Stimulated activated CD4-positive, alpha-beta T cell treated with anti-CD3 and anti-CD28 coated beads, Interleukin-2, amount 100 ng/mL, for 4 hours (primary cell): ENCODE results near the gene SART1.
A peak's percentile ranks its signal among the peaks of the same experiment; 100 is the strongest.

Experiments
- DNase-seq: peaks from one replicate; pipeline ENCODE4 v3.0.0-alpha.2; 2020; ENCODE audit warnings: low read depth

Gene SART1

DNA sequence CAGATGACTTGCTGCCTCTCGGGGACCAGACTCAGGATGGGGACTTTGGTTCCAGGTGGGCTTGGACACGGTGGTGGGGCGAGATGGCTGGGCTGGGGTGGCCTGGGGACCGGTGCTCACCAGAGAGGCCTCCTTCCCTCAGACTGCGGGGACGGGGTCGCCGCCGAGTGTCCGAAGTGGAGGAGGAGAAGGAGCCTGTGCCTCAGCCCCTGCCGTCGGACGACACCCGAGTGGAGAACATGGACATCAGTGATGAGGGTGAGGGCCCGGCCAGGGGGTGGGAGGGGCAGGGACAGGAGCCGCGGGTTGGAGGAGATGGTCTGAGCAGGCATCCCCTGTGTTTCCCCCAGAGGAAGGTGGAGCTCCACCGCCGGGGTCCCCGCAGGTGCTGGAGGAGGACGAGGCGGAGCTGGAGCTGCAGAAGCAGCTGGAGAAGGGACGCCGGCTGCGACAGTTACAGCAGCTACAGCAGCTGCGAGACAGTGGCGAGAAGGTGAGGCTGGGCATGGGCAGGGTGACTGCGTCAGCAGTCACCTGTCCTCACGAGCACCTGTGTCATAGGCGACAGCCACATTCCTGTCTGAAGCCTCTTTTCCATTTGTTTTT lies 5.9 kb downstream of the SART1 start:
- DNase-seq: no peak

DNA sequence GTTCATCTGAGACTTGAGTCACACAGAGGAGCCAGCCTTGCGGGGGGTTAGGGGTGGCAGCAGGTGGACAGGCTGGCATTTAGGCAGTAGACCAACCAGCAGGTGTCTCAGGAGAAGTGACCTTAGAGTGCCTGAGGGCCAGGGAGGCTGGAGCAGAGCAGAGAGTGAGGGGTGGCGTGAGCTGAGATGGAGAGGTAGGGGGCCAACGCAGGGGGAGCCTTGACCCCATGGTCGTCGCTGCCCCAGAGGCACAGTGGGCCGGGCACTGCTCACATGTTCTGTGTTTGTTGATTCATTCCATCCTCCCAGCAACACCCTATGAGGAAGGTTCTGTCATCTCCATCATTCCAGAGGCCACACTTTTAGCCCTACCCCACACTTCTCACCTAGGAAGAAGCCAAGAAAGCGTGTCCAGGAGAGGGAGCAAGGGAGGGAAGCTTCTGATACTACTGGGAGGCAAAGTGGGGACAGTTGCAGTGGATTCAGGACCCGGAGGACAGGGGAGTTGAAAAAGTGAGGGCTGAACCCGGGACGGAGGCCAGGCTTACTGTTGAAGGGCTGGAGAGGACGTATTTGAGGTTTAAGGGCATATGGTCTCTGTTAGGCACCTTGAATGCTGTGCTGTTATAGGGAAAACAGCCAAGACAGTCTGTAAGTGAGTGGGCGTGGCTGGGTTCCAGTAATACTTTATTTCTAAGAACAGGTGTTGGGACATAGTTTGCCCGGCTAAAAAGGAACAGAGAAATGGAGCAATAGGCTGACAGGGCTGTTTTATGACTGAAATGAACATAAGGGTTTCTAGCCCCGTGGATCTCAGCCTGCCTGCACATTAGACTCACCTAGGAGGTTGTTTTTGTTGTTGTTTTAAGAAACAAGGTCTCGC lies 7.3 kb downstream of the SART1 start:
- no peak for DNase-seq

DNA sequence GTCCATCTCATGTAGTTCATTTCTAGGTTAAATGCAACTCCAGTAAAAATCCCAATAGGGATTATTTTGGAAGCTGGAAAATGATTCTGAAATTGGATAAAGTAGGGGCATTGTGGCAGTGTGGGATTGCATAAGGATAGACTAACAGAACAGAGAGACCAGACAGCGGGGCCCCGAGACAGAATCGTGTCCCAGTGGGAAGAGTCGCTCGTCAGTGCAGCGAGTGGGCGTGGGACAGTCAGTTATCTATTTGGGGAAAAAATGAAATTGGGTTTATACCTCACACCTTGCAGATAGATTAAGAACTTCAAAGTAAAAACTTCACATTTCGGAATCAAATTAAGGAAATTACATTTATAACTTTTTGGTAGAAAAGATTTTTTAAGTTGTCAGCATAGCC lies 10.6 kb downstream of the SART1 start:
- no peak for DNase-seq

DNA sequence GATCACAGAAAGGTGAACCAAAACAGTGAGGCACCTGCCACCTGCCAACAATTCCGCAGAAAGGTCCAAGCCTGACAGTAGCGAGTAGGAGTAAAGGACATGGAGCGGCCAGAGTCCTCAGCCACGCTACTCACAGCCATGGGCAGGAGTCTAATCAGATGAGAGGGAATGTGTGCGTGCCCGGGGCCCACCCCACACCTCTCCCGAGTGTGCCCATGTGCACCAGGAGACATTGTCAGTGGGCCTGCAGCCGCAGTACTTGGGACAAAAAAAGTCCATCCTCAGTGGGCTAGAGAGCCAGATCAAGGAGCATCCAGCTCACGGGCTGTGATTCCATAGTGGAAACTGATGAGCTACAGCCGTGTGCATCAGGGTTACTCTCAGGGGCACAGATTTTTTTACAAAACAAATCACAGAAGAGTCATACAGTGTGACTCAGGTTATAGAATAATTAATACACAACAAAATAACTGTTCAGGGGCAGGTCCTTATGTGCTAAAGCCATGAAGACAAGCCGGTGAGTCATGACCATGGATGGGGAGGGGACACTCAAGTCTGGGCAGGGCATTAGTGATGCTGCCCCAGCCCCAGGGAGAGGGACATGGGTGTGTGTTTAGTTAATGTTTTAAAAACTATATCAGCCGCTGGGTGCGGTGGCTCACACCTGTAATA lies 12.0 kb downstream of the SART1 start:
- no peak for DNase-seq

DNA sequence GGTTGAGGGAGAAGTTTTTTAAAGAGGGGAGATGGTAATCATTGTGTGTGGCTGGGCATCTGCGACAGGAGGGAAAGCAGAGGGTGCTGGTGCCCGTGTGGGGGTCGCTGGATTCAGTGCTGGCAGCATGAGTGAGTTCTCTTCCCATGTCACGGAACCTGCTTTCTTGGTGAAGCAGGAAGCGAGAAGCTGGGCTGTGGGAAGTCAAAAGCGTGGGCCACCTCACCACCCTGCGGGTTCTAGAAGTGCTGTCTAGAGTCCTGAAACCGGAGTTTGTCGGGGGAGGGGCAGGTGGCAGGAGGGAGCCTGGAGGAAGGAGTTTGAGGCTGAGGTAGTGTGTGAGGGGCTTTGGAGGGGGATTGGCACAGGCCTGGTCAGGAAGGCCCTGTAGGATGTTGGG lies 14.2 kb downstream of the SART1 start:
- DNase-seq: no peak

DNA sequence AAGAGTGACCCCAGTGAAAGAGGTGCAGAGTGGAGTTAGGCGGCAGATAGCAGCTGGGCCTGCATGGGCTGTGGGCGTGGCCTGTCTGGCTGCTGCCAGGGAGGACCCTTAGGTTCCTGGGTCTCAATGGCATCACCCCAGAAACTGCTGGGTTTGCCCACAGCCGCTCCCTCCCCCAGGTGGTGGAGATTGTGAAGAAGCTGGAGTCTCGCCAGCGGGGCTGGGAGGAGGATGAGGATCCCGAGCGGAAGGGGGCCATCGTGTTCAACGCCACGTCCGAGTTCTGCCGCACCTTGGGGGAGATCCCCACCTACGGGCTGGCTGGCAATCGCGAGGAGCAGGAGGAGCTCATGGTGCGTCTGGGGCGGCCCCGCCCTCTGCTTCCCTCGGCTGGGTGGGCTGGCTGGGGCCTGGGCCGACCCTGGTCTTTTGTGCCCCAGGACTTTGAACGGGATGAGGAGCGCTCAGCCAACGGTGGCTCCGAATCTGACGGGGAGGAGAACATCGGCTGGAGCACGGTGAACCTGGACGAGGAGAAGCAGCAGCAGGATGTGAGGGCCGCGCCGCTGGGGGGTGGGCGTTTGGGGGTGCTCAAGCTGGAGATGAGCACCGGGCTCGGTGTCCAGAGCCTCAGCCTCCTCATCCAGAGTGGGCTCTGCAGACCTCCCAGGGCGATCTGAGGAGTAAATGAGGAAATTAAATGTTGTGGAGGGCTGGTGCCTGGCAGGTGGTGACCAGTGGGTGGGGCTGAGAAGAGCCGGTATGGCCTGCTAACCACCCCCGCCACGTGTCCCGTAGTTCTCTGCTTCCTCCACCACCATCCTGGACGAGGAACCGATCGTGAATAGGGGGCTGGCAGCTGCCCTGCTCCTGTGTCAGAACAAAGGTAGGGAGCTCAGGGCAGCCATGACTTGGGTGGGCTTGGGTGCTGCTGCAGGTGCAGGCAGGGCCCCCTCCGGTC lies 15.0 kb downstream of the SART1 start:
- no peak for DNase-seq

DNA sequence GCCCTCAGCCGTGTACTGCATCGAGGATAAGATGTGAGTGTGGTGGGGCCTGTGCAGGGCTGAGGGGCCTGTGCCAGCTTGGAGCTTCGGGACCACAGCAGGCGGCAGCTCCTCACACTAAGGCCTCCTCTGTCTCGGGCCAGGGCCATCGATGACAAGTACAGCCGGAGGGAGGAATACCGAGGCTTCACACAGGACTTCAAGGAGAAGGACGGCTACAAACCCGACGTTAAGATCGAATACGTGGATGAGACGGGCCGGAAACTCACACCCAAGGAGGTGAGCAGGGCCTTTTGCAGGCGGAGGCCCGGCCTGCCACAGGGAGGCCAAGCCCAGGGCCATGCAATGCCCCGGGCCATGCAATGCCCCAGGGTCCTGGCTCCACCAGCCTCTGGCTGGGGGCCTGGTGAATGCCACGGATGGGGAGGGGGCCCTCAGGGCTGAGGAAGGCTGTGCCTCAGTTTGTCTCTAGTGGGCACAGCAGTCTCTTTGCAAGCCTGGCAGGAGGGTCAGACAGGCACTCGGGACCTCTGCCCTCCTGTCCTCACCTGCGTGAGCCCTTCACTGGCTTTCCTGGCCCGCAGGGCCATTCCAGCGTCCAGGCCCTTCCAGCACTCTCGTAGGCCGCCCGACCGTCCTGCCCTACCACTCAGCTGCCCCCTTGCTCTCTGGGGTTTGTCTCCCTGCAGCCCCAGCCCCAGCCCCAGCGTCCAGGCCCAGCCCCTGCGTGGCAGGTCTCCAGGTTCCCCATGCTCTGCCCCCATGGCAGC lies 16.3 kb downstream of the SART1 start:
- DNase-seq: no peak

DNA sequence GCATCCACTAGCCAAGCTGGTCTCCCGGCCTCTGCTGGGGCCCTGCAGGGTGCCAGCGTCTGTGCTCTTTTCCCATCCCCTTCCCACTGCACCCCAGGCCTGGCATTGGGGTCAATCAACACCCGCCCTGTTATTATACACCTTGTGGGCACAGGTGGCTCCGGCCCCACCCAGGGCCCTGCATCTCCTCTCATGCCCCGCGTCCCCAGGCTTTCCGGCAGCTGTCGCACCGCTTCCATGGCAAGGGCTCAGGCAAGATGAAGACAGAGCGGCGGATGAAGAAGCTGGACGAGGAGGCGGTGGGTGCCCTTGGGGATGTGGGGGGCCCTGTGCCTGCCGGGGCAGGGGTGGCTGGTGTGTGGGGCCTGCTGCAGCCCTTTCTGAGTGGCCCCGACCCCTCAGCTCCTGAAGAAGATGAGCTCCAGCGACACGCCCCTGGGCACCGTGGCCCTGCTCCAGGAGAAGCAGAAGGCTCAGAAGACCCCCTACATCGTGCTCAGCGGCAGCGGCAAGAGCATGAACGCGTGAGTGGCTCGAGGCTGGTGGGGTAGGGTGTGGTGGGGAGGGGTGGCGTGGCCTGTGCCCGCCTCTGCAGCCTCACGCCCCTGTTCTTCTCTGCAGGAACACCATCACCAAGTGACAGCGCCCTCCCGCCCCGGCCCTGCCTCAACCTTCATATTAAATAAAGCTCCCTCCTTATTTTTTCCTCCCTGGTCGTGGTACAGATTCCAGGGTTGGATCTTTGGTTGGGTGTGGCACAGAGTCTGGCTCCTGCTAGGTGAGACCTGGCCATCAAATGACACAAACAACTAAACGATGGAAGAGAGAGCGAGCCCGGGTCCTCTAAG lies 17.1 kb downstream of the SART1 start:
- no peak for DNase-seq

DNA sequence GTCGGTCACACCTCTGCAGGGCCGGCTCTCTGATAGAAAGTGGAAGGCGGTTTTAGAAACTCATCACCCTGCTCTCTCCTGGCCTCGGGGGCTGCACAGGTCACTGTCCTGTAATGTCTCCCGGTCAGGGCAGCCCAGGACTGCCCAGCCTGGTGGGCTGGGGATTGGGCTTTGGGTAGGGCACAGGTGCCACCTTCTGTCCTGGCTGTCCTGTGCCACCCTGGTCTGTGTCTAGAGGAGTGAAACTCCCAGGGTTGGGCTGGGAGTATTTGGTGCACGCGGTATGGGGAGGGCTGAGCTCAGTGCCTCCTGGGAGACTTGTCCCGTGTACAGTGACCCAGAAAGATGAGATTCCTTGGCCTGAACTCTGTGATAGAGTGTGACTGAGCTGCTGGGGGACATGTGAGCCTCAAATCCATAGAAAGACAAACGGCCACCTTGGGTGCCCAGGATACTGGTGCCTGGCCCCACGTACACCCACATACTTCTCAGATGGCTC lies 17.8 kb downstream of the SART1 start:
- no peak for DNase-seq

DNA sequence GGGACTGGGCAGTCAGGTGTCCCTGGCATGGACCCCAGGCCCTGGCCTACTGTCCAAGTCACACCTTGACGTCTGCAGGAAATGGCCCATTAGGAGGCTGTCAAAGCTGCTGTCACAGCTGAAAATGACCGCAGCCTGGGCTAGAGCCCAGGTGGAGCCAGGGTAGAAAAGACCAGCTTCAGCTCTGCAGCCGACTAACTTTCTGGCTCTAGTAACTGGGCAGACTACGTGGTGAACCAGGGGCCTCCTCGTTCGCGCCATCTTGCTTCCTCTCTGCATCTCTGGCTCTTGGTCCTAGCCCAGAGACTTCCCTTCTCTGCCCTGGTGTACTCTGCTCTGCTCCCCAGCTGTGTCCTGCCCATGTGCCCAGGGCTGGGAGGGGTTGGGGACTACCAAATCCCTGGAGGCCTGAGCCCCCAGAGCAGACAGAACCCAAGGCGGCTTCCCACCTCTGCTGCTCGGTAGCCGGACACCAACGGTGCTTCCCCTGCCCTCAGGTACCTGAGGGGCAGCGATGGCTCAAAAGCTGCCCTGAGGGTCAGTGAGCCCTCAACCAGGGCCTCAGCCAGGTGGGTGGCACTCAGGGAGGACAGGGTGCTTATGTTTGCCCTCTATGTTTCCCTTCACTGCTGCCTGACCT lies 19.7 kb downstream of the SART1 start:
- DNase-seq: no peak

DNA sequence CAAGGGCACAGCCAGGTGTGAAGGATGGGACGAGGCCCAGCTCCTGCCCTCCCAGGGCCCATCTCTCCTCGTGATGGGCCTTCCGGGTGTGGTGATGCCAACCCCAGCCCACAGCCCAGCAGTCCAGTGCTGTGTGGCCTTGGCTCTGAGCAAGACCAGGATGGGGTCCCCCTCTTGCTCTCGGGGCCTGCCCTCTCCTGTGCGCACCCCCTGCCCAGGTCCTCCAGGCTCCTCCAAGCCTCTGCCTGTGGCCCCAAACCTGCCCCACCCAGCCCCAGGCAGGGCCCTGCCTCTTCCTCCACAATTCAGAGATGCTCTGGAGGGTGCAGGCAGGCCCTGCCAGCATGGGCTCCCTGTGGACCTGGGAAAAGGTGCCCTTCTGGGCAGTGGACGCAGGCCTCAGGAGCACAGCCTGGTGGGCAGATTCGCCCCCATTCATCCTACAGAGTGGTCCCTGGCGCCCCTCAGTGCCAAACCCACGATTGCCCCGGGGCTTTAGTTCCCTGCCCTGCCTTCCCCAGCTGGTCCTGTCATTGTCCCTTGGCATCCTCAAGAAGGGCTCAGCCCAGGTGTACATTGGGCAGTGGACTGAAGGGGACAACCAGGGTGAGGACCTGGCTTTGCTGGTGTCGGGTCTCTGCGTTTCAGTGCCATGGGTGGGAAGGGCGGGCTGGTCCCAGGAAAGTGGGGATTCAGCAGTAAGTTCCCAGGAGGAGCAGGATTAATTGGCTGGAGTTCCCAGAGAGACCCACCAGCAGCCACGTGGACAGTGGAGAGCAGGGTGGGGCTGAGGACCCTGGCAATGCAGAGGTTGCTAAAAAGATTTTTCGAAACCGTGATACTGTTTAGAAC lies 20.7 kb downstream of the SART1 start:
- no peak for DNase-seq

DNA sequence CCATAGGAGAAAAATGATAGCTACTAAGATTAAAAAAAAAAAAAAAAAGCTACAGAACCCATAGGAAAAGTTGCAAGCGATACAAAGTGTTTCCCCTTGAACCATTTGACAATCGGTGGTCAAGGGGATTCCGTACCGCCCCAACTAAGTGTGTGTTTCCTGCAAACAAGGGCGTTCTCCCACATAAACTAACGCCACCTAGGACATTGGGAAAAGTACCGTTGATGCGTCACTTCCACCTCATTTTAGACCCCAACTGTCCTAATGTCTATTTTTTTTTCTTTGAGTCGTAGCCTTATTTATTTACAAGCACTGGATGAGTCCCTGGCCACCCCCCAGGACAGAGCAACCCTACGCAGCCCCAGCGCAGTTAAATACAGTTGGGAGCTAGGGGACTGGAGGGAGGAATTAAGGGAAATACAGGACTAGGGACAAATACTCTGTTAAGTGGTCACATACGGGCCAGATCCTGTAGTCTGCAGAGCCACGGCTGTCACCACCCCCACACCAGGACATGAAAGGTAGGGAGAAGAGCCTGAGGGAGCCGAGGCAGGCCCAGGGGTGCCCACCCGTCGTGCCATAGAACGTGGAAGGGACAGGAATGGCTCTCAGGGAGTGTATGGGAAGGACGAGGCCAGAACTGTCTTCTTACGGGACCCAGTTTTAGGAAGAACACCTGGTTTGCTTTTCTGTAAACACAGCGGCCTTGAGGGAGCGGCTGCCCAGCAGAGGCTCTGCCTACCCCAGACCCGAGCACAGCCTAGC lies 21.5 kb downstream of the SART1 start:
- no peak for DNase-seq

DNA sequence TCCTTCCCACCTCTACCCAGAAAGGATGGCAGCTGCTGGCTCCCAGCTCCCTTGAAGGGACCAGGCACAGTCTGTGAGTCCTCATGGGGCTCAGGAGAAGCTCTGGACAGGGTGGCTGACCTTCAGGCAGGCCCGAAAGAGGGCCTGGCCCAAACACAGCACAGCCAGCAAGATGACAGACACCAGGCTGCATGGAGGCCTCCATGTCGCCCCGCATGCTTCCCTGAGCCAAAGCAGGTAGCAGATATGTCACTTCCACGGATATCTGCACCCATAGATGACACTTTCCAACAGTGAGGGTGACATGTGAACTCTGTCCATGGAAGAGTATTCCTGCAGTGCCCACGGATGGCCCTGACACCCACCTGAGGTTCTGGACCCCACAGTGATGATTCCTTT lies 22.1 kb downstream of the SART1 start:
- DNase-seq: no peak

DNA sequence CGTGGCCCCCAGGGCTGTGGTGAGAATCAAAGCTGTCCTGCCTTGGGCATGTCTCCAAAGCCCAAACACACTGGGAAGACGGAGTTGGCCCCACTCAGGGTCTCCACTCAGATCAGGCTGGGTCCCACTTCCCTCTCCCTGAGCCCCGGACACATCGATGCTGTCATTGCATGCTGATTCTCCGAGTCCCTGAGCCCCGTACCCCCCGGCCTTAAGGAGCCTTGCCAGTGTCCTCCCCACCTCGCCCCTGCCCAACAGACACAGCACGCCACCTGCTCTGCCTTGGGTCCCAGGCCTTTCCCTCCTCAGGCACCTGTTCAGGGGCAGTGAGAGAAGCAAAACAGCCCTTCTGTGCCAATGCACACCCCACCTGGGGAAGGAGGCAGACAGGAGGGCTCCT lies 25.8 kb downstream of the SART1 start:
- no peak for DNase-seq

DNA sequence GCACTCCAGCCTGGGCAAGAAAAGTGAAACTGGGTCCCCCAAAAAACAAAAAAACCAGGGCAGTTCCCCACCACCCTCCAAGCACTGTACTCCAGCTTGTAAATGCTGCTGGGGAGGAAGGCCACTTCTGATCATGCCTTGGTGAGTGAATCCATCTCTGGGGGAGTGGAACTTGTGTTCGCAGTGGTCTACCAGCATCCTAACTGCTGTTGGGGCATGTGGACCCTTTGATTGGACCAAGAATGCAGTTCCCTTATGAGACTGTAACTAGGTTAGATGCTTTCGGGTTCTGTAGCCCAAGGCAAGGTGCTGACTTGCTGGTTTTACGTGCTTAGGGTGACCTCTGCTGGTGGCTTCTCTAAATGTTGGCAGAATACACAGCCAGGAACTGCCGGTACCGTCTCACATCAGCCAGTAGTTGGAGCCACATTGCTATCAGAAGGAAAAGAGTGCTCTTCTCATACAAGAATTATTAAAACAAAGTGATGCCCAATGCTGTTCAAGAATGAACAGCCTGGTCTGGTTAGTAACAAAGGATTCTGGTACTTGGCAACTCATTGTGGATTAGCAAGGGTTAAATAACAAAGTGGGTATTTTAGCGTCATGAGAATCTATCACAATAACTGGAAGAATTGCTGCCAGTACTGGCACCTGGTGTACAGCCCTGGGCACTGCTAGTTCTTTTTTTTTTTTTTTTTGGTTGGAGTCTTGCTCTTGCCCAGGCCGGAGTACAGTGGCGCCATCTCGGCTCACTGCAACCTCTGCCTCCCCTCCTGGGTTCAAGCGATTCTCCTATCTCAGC lies 27.5 kb downstream of the SART1 start:
- peak; percentile 87 for DNase-seq

DNA sequence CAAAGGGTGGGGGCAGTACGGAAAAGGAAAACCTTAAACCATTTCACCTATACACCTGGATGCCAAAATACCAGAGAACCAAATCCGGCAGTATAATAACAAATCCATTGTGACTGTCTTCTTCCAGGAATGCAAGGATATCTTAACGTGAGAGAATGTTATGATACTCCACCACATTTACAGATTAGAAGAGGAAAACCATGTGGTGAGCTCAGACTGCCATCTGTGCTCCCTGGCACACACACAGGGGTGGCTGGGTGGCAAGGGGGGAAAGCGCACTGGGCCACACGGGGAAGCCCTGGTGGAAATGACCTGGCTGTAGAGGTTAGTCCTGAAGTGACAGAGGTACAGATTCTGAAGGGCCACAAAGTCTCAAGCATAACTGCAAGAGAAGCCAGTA lies 30.5 kb downstream of the SART1 start:
- DNase-seq: no peak

DNA sequence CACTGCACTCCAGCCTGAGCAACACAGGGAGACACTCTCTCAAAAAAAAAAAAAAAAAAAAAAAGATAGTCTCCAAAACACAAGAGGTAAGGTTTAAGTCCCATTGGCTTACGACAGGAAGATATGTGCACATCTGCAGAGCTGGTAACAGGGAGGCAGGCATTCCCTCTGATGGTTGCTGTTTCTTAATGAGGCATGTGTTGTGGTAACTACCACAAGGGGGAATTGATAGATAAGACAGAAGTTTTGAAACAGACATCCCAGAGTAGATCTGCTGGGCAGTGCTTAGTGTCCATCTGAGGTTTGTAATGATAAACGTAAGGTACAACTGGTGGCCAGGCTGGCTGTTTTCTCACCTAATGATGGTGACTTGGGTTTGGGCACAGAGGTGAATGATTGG lies 35.8 kb downstream of the SART1 start:
- no peak for DNase-seq
